Dermis blood vessel endothelial cell (primary cell): ENCODE results near the gene MYO1G. TPM values are rescaled to one million over a fixed set of nuclear protein-coding genes. Genes with fewer than 3 reads are reported as not detected.
"Not testable (repeated sequence)": the region's sequence is repeated elsewhere in the genome, so short reads cannot be mapped to it uniquely, and the experiment has no call there.

Experiments used
- DNase-seq: peaks from one replicate; pipeline ENCODE4 v3.0.0; 2010
- total RNA-seq: library from RNA; depleted of rRNA; stranded (reverse); fragments of >200 nt; gene quantifications from 2 replicates; pipeline ENCODE4 v1.2.3, GENCODE V29; 2014

The MYO1G gene
- 0.09 and 0.17 TPM in 2 replicates for total RNA-seq

- DNase-seq, result no peak
These were observed at the start of gene MYO1G for GRCh38 chr7:44978511-44979366. Gene MYO1G, minus strand, starts transcription at chr7:44979015. Its CDS starts 54 bp downstream, at chr7:44978961.

DNA sequence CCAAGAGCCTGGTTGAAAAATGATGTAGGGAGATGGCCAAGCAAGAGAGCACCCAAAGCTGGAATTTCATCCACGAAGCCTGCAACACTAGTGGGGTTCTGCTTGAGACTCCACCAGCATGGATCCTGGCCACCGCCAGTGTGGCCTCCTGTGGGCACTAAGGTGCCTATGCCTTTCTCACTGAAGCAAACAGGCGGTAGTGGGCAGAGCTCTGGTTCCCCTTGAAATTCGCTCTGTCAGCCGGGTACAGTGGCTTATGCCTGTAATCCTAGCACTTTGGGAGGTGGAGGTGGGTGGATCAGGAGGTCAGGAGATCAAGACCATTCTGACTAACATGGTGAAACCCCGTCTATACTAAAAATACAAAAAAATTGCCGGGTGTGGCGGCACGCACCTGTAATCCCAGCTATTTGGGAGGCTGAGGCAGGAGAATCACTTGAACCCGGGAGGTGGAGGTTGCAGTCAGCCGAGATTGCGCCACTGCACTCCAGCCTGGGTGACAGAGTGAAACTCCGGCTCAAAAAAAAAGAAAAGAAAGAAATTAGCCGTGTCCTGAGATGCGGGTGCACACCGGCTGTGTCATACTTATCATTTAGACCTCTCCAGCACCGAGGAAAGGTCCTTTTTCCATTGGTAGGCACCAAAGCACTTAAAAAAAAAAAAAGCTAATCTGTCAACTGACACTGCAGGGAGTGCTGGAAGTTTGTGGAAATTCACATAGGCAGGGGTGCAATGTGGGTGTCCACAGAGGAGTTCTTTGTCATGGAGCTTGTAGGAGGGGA lies 49.5 kb upstream of the MYO1G start:
- no peak for DNase-seq

DNA sequence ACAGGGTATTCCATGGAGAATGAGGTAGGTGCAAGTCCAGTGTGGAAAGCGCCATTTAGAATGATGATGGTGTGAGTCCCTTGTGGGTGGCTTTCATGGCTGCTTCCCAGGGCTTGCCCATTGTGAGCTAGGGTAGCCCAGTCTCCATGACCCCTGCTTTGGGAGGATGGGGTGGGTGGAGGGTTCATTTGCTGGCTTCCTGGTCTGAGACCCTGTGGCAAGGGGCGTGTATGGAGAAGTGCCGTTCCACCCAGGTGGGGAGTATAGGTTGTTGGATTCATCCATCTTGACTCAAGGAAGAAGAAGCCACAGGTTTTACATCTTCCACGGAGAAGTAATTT lies 48.9 kb upstream of the MYO1G start:
- no peak for DNase-seq

GRCh38 chr7:45026984-45027773 lies 48.4 kb upstream of the MYO1G start:
- peak; percentile 19 for DNase-seq

DNA sequence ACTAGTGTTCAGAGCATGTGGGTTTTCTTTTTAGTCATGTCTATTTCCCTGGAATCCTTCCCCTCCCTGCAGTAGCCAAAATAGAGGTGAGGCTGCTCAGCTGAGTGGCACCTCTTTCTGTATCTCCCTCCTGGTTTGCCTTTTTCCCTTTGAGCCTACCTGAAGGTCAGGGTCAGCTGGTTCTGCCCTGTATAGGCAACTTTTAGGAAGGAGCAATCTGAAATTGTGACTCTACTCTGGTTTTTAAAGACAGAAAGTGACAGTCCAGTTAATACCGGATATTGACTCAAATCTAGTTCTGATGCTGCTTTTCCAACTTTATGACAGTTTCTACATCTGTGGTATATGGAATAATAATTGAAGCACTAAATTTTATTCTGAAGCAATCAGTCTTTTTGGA lies 47.2 kb upstream of the MYO1G start:
- no peak for DNase-seq

- DNase-seq, result not testable (repeated sequence)
These were observed 46.7 kb upstream of the MYO1G start for GRCh38 chr7:45025473-45025872.

GRCh38 chr7:45024126-45024744 lies 45.4 kb upstream of the MYO1G start:
- DNase-seq, result no peak

- peak; percentile 38 for DNase-seq
These were observed 42.9 kb upstream of the MYO1G start for GRCh38 chr7:45021604-45022296.

DNA sequence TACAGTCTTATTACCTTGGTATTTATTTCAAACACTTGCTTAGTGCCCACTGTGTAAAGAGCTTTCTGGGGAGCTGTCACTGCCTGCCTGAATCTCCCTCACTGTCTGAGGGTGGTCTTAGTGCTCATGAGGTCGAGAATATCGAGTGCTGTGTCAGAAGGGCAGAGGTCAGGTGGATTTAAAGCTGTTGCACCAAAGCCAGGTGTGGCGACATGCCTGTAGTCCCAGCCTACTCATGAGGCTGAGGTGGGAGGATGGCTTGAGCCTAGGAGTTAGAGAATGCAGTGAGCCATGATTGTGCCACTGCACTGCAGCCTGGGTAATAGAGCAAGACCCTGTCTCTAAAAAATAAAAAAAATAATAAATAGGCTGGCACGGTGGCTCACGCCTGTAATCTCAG lies 42.1 kb upstream of the MYO1G start:
- no peak for DNase-seq

DNA sequence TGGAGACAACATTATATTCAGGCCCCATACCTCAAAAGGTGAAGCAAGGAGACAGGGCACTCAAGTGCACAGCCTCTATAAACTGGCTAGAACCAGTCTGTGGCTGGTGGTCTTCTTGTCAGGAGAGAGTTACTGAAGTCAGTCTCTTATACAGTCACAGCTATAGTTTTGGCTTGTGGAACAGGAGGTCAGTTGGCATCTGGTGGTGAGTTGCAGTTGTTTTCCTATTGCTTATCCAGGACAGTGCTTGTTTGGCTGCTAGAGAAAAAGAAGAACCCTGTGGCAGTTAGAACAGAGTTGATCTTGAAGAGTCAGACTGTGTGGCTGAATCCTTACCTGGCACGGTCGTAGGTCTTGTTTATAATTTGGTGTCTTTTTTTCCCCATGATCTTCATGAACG lies 38.4 kb upstream of the MYO1G start:
- no peak for DNase-seq

- peak; percentile 37 for DNase-seq
These were observed 36.5 kb upstream of the MYO1G start for GRCh38 chr7:45015313-45015712.

- no peak for DNase-seq
These were observed 34.7 kb upstream of the MYO1G start for GRCh38 chr7:45013465-45013967.

DNA sequence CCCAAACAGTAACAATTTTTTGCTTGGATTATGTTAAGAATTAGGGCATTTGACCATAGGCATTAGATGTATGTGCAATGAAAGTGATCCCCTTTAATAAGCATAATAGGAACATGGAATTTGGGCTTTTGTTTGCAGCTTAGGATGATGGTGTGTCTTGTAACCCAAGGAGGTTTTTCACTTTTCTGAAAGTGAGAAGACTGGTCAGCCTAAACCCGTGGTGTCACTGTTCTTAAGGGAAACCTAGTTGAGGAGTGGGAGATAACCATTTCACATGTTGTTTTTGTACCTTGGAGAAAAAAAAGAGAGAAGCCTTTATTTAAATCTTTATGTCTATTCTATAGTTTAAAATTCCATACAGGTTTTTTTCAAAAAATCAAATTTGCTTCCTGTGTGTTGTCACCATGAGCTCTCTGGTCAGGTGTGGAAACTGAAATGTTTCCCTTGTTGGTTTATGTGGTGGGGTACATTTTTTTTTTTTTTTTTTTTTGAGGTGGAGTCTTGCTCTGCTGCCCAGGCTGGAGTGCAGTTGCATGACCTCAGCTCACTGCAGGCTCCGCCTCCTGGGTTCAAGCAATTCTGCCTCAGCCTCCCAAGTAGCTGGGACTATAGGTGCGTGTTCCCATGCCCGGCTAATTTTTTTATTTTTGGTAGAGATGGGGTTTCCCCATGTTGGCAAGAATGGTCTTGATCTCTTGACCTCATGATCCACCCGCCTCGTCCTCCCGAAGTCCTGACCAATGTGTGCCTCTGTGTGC lies 28.9 kb upstream of the MYO1G start:
- no peak for DNase-seq

DNA sequence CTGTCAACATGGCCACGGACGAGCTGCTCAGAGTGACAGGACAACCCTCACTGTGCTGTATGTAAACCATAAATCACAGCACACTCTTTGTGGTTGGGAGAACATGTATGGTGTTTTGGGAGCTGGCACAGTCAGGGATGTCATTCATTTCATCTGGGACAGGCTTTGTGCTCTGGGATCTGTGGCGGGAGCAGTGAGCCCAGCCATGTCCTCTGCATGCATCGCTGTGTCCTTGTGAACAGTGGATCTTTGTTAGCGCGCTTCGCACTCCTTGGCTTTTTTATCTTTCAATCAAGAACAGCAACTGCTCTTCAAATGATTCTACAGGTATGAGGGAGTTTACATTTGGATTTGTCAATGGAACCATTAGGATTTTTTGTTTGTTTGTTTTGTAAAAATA lies 28.3 kb upstream of the MYO1G start:
- DNase-seq, result no peak

DNA sequence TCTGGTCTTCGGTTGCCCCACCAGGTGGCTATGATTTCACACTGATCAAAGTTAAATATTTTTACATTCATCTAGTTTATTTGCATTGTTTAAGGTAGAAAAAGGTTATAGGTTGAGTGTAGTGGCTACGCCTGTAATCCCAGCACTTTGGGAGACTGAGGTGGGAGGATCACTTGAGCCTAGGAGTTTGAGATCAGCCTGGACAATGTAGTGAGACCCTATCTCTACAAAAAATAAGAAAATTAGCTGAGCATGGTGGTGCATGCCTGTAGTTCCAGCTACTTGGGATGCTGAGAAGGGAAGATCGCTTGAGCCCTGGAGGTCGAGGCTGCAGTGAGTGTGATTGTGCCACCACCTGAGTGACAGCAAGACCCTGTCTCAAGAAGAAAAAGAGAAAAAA lies 25.0 kb upstream of the MYO1G start:
- DNase-seq, result no peak

DNA sequence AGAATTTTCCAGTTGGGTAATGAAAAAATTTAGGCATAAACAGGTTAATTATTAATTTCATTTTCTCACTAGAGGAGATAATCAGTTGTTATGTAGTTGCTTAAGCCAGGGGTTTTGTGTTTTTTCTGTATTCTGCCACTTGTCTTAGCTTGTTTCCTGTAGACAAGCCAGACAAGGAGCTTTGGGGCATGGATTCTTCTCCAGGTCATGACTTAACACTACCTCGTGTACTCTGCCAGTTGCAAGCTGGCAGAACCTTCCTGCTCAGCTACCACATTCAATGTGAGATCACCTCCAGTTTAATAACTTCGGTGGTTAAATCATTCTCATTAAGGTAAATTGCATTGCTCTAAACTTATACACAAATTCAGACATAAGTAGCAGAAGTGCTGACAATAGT lies 23.0 kb upstream of the MYO1G start:
- no peak for DNase-seq

GRCh38 chr7:45001138-45001694 lies 22.4 kb upstream of the MYO1G start:
- peak; percentile 52 for DNase-seq

DNA sequence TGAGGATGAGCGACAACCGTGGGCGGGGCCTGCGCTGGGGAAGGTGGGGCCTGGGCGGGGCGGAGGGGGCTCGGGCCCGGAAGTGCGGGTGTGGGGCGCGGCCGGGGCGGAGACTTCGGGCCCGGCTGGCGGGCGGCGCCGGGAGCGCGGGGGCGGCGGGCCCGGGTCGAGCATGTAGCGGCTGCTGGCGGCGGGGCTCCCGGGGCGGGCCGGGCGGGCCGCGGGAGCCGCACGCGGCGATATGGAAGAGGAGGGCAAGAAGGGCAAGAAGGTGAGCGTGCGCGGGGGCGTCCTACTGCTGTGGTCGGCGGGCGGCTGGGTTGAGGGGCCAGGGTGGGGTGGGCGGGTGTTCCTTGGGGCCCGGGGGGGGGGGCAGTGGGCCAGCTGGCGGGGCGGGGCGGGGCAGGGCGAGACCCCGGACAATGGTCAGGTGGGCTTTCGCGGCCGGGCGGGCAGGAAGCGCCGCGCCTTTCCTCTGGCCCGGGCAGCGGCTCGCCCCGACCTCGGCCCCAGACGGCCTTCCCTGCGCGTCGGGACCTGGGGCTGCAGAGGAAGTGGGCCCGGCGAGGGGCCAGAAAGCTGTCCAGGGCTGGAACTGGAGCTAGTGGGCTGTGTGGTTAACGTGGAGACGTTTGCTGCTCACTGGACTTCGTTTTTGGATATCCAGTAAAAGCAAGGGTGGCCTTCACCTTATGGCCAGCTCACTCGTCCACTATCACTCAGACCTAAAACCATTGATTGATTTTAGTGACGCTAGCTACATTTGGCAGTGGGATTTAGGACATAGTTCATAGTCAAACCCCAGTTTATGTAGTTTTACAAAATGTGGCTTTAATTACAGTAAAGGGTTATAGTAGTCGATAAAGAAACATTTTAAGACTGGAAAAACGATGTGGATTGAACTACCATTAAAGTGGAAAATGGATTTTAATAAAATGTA lies 21.5 kb upstream of the MYO1G start, which contains the start of gene CCM2:
Gene CCM2 (plus strand): TSS at position 109 of the 940 bp plus-strand sequence. CDS start 133 bp downstream, at position 242.
- peak; percentile 59 for DNase-seq
